D721Med (cell line): ENCODE results near the gene AURKB.

Experiments
- DNase-seq: peaks from one replicate; pipeline ENCODE4 v3.0.0; 2011; ENCODE audit warnings: low spot score; ENCODE audit not compliant: insufficient read length
- FAIRE-seq: peaks from 2 replicates; lab custom pipeline; 2011; peaks lifted over from hg19 to GRCh38; lab: Jason Lieb, UNC
- CTCF ChIP-seq: IDR thresholded peaks from 2 replicates; pipeline ENCODE4 v1.5.1; 2012; ENCODE audit warnings: mild to moderate bottlenecking, control low read depth; ENCODE audit not compliant: insufficient read depth; ENCODE audit errors: missing control alignments

Gene AURKB

GRCh38 chr17:8212312-8213180 lies 2.2 kb upstream of the AURKB start:
- no peak for TF ChIP-seq CTCF
- no peak for FAIRE-seq
- DNase-seq = no peak

GRCh38 chr17:8210761-8211458 lies 535 bp upstream of the AURKB start:
- no peak for FAIRE-seq
- DNase-seq = no peak
- TF ChIP-seq CTCF = no peak

- no peak for FAIRE-seq
- no peak for TF ChIP-seq CTCF
These were observed 3.8 kb downstream of the AURKB start for GRCh38 chr17:8206536-8206935.

GRCh38 chr17:8204761-8205555 lies 5.4 kb downstream of the AURKB start:
- FAIRE-seq (no peak), DNase-seq (no peak)
- no peak for TF ChIP-seq CTCF

More at GRCh38 chr17:8206536-8206935, 3.8 kb downstream of the AURKB start:
- no peak for DNase-seq

- FAIRE-seq (peak; percentile 95), DNase-seq (peak; percentile 73)
- TF ChIP-seq CTCF = no peak
These were observed 18.1 kb downstream of the AURKB start for GRCh38 chr17:8192070-8192815.

GRCh38 chr17:8190506-8190905 lies 19.9 kb downstream of the AURKB start:
- no peak for TF ChIP-seq CTCF
- FAIRE-seq (no peak), DNase-seq (no peak)
